Large intestine (tissue), 3 donors: Measurements from ENCODE around the gene CDK19. TPM values are rescaled to one million over a fixed set of nuclear protein-coding genes. Genes with fewer than 3 reads are reported as not detected.
"Not testable (repeated sequence)": the region's sequence is repeated elsewhere in the genome, so short reads cannot be mapped to it uniquely, and the experiment has no call there.

Source experiments
- DNase-seq, 2 donors: peaks; one replicate each; pipeline versions ENCODE4 v3.0.0 to v3.0.0-alpha.2; 2013
- H3K27ac ChIP-seq: one replicate; pipeline ENCODE4 v1.5.1; 2013; ENCODE audit warnings: low read length
- H3K27me3 ChIP-seq: 2 replicates; pipeline ENCODE4 v1.6.1; 2013; ENCODE audit warnings: low read length; ENCODE audit not compliant: control insufficient read depth, insufficient read depth
- H3K36me3 ChIP-seq: 2 replicates; pipeline ENCODE4 v1.6.1; 2013; ENCODE audit warnings: low read length; ENCODE audit not compliant: control insufficient read depth, insufficient read depth
- H3K4me1 ChIP-seq: one replicate; pipeline ENCODE4 v1.6.1; 2013; ENCODE audit warnings: low read length; ENCODE audit not compliant: control insufficient read depth, insufficient read depth
- H3K4me3 ChIP-seq: one replicate; pipeline ENCODE4 v1.5.1; 2013; ENCODE audit warnings: low read length
- H3K9me3 ChIP-seq: one replicate; pipeline ENCODE4 v1.6.1; 2013; ENCODE audit warnings: mild to moderate bottlenecking, low read depth, low read length, moderate library complexity; ENCODE audit not compliant: control insufficient read depth
- WGBS: methylation state at CpG from one replicate; pipeline ENCODE4 v1.1.5; 2013; ENCODE audit warnings: low lambda C conversion rate; ENCODE audit not compliant: insufficient coverage; 5-methylcytosine and 5-hydroxymethylcytosine counted together
- polyA plus RNA-seq: library from polyadenylated mRNA; unstranded; fragments of 120-200 nt; gene quantifications from one replicate; pipeline ENCODE4 v1.2.1, GENCODE V29; 2013

CDK19 gene
- polyA plus RNA-seq, 1 donor, result 18.3 TPM

DNA sequence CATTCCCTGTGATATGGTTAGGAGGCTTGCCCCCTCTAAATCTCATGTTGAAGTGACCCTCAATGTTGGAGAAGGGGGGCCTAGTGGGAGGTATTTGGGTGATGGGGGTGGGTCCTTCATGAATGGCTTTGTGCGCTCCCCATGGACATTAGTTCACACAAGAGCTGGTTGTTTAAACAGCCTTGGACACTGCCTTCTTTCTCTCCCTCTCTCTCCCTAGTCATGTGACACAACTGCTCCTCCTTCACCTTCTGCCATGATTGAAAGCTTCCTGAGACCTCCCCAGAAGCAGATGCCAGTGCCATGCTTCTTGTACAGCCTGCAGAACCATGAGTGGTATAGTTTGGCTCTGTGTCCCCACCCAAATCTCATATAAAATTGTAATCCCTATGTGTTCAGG lies 221.6 kb downstream of the CDK19 start:
- H3K36me3 ChIP-seq, result no peaks in the 10 kb centered on the region
- H3K4me1 ChIP-seq, result no peaks in the 10 kb centered on the region
- H3K4me3 ChIP-seq, result no peak overlapping the region
- H3K27ac ChIP-seq, result no peak overlapping the region
- no peaks in the 10 kb centered on the region for H3K9me3 ChIP-seq
- H3K27me3 ChIP-seq, result no peaks in the 10 kb centered on the region
- DNase-seq, result no peak
- WGBS, result no CpG with 5 or more reads among the region's 1 CpG

DNA sequence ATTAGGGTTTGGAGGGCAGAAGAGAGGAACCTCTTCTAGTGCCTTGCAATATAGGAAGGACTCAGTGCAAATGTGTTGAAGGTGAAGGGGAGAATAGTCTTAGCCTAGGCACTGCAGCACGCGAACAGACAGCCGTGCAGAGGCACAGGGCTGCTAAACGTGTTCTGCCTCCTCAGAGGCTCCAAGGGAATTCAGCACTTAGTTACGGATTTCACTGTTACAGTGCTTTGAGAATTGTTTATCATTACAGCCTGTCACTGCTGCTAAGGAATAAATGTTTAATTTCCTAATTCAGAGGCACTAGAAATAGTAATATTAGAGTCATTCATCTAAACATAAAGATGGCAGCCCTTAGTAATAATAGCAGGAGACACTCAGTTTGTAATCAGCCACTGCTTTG lies 222.5 kb downstream of the CDK19 start:
- DNase-seq, result no peak
- Histone ChIP-seq H3K27ac (no peak overlapping the region), H3K36me3 (no peaks in the 10 kb centered on the region), H3K4me3 (no peak overlapping the region), H3K27me3 (no peaks in the 10 kb centered on the region), H3K4me1 (no peaks in the 10 kb centered on the region), H3K9me3 (no peaks in the 10 kb centered on the region)
- WGBS, result no CpG with 5 or more reads among the region's 5 CpGs

DNA sequence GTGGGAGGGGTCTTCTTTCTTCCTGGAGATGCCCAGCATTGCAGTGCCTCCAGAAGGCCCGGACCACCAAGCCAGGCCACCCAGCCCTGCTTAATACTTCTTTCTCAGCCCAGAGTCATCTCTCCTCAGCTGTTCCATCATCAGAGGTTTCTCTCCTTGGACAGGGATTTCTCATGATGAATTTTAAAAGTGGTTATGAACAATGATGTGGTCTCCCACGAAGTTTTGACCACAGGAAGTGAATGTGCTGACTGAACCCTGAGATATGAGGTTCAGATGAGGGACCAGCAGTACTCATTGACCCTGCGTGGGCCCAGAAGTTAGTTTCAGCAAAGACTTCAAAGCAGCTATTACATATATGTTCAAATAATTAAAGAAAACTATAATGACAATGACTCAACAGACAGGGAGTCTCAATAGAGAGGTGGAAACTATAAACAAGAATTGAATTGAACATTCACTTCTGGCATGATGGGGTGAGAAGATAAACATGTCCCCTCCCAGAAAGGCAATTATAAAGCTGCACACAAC lies 224.4 kb downstream of the CDK19 start:
- Histone ChIP-seq H3K27me3 (no peaks in the 10 kb centered on the region), H3K4me3 (no peak overlapping the region), H3K9me3 (no peaks in the 10 kb centered on the region), H3K36me3 (no peaks in the 10 kb centered on the region), H3K4me1 (no peaks in the 10 kb centered on the region), H3K27ac (no peak overlapping the region)
- DNase-seq, result no peak
- 60% methylated on average over 1 of the region's 3 CpGs for WGBS

DNA sequence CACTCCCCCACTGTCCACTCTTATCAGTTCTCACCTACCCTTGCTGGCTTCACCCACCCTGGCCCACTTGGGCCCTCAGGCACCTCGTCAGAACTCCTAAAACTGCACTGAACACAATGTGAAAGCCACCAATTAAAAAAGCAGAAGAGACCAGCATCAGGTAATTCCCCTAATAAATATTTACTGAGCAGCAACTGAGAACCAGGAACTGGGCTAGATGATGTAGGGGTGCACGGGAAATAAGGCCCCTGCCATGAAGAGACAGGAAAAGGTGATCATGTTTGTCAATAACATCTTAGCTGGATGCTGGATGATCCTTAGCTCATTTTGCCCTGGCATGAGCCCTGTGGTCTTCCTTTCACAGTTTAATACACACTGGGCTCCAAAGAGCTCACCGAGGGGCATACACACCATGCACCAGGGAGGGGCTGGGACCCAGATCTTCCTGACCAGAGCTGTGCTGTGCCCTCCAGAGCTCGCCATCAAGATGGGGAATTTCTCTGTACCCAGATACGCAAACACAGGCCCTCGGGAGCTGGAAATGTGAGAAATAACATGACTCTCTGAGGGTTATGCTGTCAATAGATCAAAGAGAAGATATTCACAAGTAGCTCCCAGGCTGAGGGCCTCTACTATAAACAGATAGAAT lies 225.3 kb downstream of the CDK19 start:
- Histone ChIP-seq H3K4me3 (no peak overlapping the region), H3K27ac (no peak overlapping the region), H3K4me1 (no peaks in the 10 kb centered on the region), H3K36me3 (no peaks in the 10 kb centered on the region), H3K27me3 (no peaks in the 10 kb centered on the region), H3K9me3 (no peaks in the 10 kb centered on the region)
- 80% methylated on average over 1 of the region's 6 CpGs for WGBS
- no peak for DNase-seq

DNA sequence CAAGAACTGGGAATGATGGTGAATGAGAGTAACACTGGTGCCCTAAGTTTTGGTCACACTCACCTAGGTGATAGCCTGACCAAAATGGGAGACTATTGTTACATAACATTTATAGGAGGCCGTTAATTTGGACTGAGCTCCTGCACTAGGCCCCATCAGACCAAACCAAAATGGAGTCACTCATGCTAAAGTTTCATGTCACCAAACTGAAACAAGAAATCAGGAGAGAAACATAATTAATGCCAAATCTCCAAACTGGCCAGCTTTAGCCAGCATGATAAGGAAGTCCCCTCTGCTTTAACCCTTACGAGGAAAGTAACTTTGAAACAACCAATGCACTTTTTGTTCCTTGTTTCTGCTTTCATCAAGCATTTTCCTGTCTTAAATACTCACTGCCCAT lies 227.9 kb downstream of the CDK19 start:
- no peak for DNase-seq
- 100% methylated on average over 1 of the region's 2 CpGs for WGBS
- Histone ChIP-seq H3K27me3 (no peaks in the 10 kb centered on the region), H3K27ac (no peak overlapping the region), H3K4me1 (no peaks in the 10 kb centered on the region), H3K4me3 (no peak overlapping the region), H3K9me3 (no peaks in the 10 kb centered on the region), H3K36me3 (no peaks in the 10 kb centered on the region)

DNA sequence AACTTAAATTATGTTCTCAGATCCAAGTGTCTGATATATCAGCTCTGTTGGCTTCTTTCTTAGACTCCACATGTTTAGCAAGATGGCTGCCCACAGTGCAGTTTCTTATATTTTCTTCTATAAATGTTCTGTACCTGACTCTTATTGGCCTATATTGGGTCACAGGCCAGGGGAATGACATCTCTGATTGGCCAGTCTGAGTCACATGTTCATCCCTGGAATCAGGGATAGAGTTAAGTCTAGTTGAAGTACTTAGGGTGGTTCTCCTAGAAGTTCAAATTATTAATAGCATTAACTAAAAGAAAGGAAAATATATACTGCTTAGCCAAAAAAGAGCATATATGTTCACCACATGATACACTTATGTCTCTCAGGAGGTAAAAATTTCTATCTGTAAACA lies 233.6 kb downstream of the CDK19 start:
- Histone ChIP-seq H3K36me3 (no peaks in the 10 kb centered on the region), H3K4me1 (no peaks in the 10 kb centered on the region), H3K9me3 (no peaks in the 10 kb centered on the region), H3K4me3 (no peak overlapping the region), H3K27me3 (no peaks in the 10 kb centered on the region), H3K27ac (no peak overlapping the region)
- DNase-seq, result no peak

DNA sequence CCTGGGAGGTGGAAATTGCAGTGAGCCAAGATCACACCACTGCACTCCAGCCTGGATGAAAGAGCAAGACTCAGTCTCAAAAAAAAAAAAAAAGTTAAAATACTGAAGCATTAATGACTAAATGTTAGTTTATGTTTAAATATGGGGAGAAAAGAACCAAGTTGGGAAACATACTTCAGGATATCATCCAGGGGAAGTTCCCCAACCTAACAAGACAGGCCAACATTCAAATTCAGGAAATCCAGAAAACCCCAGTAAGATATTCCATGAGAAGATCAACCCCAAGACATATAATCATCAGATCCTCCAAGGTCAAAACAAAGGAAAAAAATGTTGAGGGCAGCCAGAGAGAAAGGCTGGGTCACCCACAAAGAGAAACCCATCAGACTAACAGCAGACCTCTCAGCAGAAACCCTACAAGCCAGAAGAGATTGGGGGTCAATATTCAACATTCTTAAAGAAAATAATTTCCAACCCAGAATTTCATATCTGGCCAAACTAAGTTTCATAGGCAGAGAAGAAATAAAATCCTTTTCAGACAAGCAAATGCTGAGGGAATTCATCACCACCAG lies 237.6 kb downstream of the CDK19 start:
- H3K36me3 ChIP-seq, H3K27me3 ChIP-seq, H3K9me3 ChIP-seq, H3K4me3 ChIP-seq, H3K27ac ChIP-seq, DNase-seq, H3K4me1 ChIP-seq: not testable (repeated sequence)

DNA sequence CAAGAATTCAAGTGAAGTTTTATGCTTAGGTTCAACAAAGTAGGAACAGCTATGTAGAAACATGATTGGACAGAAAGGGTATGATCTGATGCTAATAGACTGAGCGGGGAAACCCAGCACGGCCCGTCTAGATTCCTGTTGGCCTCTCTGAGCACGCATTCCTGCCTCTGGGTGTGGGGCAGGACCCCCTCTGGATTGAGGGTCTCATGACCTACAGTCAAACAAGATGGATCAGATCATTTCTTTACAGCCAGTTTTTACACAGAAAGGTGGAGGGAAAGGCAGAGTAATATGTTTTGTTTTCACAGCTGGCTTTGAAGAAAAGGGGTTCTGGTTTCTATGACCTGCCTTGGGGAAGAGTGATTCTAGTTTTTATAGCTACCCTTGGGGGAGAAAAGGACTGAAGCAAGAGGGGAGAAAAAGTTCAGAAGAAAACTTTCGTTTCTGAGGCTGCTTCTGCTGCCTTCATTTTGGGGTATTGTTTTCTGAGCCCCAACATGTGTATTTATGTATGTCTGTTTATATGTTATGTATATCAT lies 239.3 kb downstream of the CDK19 start:
- H3K4me1 ChIP-seq, result no peaks in the 10 kb centered on the region
- no peaks in the 10 kb centered on the region for H3K36me3 ChIP-seq
- no CpG with 5 or more reads among the region's 5 CpGs for WGBS
- no peak for DNase-seq
- H3K27ac ChIP-seq, result no peak overlapping the region
- no peaks in the 10 kb centered on the region for H3K9me3 ChIP-seq
- no peaks in the 10 kb centered on the region for H3K27me3 ChIP-seq
- no peak overlapping the region for H3K4me3 ChIP-seq

DNA sequence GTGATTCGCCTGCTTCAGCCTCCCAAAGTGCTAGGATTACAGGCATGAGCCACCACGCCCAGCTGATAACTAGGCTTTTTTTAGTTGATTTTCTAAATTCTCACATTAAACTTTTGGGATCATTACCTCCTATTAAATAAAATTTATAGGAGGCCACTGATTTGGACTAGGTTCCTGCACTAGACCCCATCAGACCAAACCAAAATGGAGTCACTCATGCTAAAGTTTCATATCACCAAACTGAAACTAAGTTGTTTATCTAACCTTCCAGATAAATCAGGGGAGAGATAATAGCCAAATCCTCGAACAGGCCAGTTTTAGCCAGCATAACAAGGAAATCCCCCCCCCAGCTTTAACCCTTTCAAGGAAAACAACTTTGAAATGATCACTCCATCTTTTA lies 240.5 kb downstream of the CDK19 start:
- H3K27ac ChIP-seq, result no peak overlapping the region
- H3K4me1 ChIP-seq, result no peaks in the 10 kb centered on the region
- DNase-seq, result no peak
- no peaks in the 10 kb centered on the region for H3K36me3 ChIP-seq
- no peaks in the 10 kb centered on the region for H3K9me3 ChIP-seq
- no CpG with 5 or more reads among the region's 3 CpGs for WGBS
- H3K27me3 ChIP-seq, result no peaks in the 10 kb centered on the region
- H3K4me3 ChIP-seq, result no peak overlapping the region

DNA sequence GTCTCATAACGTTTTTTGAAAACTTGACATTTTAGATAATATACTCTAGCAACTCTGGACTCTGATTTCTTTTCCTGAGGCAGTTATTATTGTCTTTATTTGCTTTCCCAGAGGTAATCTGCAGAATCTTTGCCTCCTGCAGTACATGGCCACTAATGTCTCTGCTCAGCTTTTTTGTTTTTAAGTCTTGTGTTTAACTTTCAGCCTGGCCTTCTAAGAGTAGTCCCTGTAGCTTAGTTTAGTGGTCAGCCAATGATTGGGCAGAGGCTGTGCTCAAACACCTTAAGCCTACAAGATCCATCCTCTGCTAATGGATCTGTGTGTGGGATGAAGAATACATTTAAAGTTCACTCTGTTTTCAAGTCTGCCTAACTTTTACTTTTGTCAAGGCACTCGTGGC lies 241.7 kb downstream of the CDK19 start:
- H3K36me3 ChIP-seq, result no peaks in the 10 kb centered on the region
- no peak overlapping the region for H3K27ac ChIP-seq
- peaks cover 1% of the 10 kb centered on the region for H3K4me1 ChIP-seq
- H3K27me3 ChIP-seq, result no peaks in the 10 kb centered on the region
- no peak overlapping the region for H3K4me3 ChIP-seq
- no peak for DNase-seq
- WGBS, result 20% methylated on average over 1 of the region's 2 CpGs
- H3K9me3 ChIP-seq, result no peaks in the 10 kb centered on the region

DNA sequence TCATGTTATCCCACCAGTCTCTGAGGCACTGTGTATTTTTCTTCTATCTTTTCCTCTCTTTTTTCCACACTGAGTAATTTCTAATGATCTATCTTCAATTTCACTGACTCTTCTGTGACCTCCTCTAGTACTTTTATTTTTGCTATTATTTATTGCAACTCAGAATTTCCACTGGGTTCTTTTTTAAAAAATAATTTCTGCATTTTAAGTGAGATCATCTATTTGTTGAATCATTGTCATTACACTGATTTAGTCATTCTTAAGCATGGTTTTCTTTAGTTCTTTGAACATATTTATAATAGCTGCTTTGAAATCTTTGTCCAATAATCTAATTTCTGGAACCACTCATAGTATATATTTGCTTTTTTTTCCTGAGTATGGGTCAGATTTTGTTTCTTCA lies 242.1 kb downstream of the CDK19 start:
- H3K27me3 ChIP-seq, result no peaks in the 10 kb centered on the region
- no peaks in the 10 kb centered on the region for H3K36me3 ChIP-seq
- no peak for DNase-seq
- peaks cover 5% of the 10 kb centered on the region for H3K4me1 ChIP-seq
- H3K27ac ChIP-seq, result no peak overlapping the region
- no peaks in the 10 kb centered on the region for H3K9me3 ChIP-seq
- no peak overlapping the region for H3K4me3 ChIP-seq
